GM06990 (cell line): Measurements from ENCODE around the gene IL12RB2.

Source experiments
- DNase-seq: peaks from one replicate; pipeline ENCODE4 v3.0.0-alpha.2; 2011; ENCODE audit not compliant: insufficient read length; ENCODE audit errors: extremely low read depth
- H3K27me3 ChIP-seq: replicated peaks from 2 replicates; pipeline ENCODE4 v1.6.0; 2011; ENCODE audit warnings: low read length; ENCODE audit not compliant: control insufficient read depth, insufficient read depth
- H3K36me3 ChIP-seq: 2 replicates; pipeline ENCODE4 v1.5.1; 2011; ENCODE audit warnings: low read length; ENCODE audit not compliant: control insufficient read depth, insufficient read depth
- H3K4me3 ChIP-seq: replicated peaks from 2 replicates; pipeline ENCODE4 v1.5.1; 2011; ENCODE audit warnings: low read depth, mild to moderate bottlenecking, control low read depth, low read length
- TF ChIP-seq, protein P1 (sequence below): IDR thresholded peaks from 2 replicates; pipeline ENCODE4 v1.5.1; 2011; ENCODE audit warnings: low read length, control low read depth, mild to moderate bottlenecking, inconsistent platforms; ENCODE audit not compliant: insufficient read depth, poor library complexity, severe bottlenecking

IL12RB2 gene

GRCh38 chr1:67367370-67368045 is 59.8 kb downstream of the IL12RB2 start:
- DNase-seq = no peak
- H3K36me3 ChIP-seq = no peaks in the 10 kb centered on the region
- H3K27me3 ChIP-seq = no peaks in the 10 kb centered on the region
- TF ChIP-seq, protein P1, sequence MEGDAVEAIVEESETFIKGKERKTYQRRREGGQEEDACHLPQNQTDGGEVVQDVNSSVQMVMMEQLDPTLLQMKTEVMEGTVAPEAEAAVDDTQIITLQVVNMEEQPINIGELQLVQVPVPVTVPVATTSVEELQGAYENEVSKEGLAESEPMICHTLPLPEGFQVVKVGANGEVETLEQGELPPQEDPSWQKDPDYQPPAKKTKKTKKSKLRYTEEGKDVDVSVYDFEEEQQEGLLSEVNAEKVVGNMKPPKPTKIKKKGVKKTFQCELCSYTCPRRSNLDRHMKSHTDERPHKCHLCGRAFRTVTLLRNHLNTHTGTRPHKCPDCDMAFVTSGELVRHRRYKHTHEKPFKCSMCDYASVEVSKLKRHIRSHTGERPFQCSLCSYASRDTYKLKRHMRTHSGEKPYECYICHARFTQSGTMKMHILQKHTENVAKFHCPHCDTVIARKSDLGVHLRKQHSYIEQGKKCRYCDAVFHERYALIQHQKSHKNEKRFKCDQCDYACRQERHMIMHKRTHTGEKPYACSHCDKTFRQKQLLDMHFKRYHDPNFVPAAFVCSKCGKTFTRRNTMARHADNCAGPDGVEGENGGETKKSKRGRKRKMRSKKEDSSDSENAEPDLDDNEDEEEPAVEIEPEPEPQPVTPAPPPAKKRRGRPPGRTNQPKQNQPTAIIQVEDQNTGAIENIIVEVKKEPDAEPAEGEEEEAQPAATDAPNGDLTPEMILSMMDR = no peak
- H3K4me3 ChIP-seq = no peak overlapping the region

GRCh38 chr1:67368046-67368514 is 60.4 kb downstream of the IL12RB2 start:
- Histone ChIP-seq H3K36me3 (no peaks in the 10 kb centered on the region), H3K27me3 (no peaks in the 10 kb centered on the region), H3K4me3 (no peak overlapping the region)
- no peak for DNase-seq
- TF ChIP-seq, protein P1 = no peak

- Histone ChIP-seq H3K36me3 (no peaks in the 10 kb centered on the region), H3K27me3 (no peaks in the 10 kb centered on the region), H3K4me3 (no peak overlapping the region)
- no peak for DNase-seq
- TF ChIP-seq, protein P1 = no peak
Measured at GRCh38 chr1:67371043-67371442, 63.4 kb downstream of the IL12RB2 start.

DNA sequence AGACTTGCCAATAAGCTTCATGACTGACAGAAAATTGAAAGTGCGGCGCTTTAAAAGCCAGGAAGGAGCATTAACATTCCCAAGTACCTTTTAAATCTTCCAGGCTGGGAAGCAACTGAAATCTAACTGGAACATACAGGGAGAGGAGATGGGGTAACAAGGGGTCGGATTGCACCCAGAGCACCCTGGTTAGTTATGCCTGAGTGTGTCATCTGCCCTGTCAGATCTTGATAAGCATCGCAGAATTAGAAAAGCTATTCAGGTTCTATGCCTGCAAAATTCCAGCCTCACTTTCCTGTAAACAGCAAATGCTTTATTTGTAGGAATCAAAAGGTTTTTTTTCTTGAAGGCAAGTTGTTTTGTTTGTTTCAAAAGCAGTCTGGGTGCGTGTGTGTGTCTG is 64.0 kb downstream of the IL12RB2 start:
- TF ChIP-seq, protein P1 = no peak
- Histone ChIP-seq H3K27me3 (no peaks in the 10 kb centered on the region), H3K36me3 (no peaks in the 10 kb centered on the region), H3K4me3 (no peak overlapping the region)
- no peak for DNase-seq

- H3K4me3 ChIP-seq = no peak overlapping the region
- DNase-seq = no peak
- no peaks in the 10 kb centered on the region for H3K27me3 ChIP-seq
- TF ChIP-seq, protein P1 = no peak
- no peaks in the 10 kb centered on the region for H3K36me3 ChIP-seq
Measured at GRCh38 chr1:67372136-67372535, 64.5 kb downstream of the IL12RB2 start.
